Brain microvascular endothelial cell (primary cell): Measurements from ENCODE around the gene INAFM1.
A peak's percentile ranks its signal among the peaks of the same experiment; 100 is the strongest.

Experiments
- DNase-seq: peaks from one replicate; pipeline ENCODE4 v3.0.0-alpha.2; 2020
- H3K27ac ChIP-seq: fragments of 250-450 bp; sonication (Bioruptor Pico); 2 replicates; pipeline ENCODE4 v1.5.1; 2020; ENCODE audit warnings: mild to moderate bottlenecking, moderate library complexity
- H3K27me3 ChIP-seq: fragments of 250-450 bp; sonication (Bioruptor Pico); replicated peaks from 2 replicates; pipeline ENCODE4 v1.5.1; 2020; ENCODE audit warnings: mild to moderate bottlenecking
- H3K36me3 ChIP-seq: fragments of 250-450 bp; sonication (Bioruptor Pico); replicated peaks from 2 replicates; pipeline ENCODE4 v1.5.1; 2020; ENCODE audit warnings: mild to moderate bottlenecking
- H3K4me3 ChIP-seq: 2 replicates; pipeline ENCODE4 v1.5.1; 2011; ENCODE audit warnings: low read depth, mild to moderate bottlenecking, control low read depth, low read length, moderate library complexity
- in situ Hi-C: cut with HindIII; loops from 2 replicates; pipeline ENCODE4 v1.10.0; 2017; ENCODE audit warnings: low sequenced_read_pairs, low pct_ligation_motif_present
- TF ChIP-seq, protein P1 (sequence below): IDR thresholded peaks from 2 replicates; pipeline ENCODE4 v1.5.1; 2011; ENCODE audit warnings: low read depth, mild to moderate bottlenecking, moderate library complexity, low read length, control low read depth, inconsistent platforms; ENCODE audit errors: missing control alignments

Gene INAFM1

DNA sequence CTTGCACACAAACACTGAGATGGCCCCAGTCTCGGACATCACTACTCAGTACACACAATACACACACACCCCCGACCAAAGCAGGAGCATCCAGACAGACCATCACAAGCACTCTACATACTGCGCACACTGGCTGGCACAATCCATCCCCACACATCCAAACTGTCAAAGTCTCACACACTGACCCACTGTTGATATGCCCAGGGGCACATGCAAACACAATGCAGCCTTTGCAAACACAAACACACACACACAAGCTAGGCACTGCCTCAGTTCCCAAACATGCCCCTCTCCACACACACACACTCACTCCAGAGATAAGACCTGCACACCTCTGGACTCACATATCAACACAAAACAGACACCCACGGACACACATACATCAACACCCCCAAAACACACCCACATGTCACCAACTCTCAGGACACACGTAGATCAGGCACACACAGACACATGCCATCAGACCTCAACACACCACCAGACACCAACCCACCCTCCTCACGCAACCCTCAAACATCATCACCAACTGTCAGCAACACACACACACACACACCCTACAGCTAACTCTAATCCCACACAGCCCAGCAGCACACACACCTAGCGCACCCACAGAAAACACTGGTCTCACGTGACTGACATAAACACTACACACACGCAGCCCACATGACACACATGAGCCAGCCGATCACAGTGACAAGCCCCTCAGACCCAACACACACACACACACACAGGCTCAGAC is 45.6 kb upstream of the INAFM1 start:
- peak; percentile 36 for DNase-seq
- peaks cover 4% of the 10 kb centered on the region for H3K36me3 ChIP-seq
- peak overlapping the region; percentile 92 for H3K27ac ChIP-seq
- H3K27me3 ChIP-seq = no peaks in the 10 kb centered on the region
- TF ChIP-seq, protein P1, sequence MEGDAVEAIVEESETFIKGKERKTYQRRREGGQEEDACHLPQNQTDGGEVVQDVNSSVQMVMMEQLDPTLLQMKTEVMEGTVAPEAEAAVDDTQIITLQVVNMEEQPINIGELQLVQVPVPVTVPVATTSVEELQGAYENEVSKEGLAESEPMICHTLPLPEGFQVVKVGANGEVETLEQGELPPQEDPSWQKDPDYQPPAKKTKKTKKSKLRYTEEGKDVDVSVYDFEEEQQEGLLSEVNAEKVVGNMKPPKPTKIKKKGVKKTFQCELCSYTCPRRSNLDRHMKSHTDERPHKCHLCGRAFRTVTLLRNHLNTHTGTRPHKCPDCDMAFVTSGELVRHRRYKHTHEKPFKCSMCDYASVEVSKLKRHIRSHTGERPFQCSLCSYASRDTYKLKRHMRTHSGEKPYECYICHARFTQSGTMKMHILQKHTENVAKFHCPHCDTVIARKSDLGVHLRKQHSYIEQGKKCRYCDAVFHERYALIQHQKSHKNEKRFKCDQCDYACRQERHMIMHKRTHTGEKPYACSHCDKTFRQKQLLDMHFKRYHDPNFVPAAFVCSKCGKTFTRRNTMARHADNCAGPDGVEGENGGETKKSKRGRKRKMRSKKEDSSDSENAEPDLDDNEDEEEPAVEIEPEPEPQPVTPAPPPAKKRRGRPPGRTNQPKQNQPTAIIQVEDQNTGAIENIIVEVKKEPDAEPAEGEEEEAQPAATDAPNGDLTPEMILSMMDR = no peak
- H3K4me3 ChIP-seq = peak overlapping the region; percentile 86
- in situ Hi-C loops = no loop called here

DNA sequence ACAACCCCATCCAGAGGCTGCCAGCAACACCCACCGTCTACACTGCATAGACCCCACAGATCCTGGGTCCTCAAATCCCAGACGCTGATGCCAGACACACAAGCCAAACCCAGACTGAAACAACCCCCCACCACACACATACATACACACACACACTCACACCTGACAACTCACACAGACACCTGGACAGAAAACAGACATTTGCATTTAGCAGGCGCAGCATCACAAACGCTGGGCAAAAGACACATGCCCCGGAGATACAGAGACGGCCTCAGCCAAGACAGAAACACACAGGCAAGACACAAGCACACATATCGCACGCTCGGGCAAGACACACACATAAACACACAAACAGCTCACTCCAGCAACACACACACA is 45.0 kb upstream of the INAFM1 start:
- in situ Hi-C loops = no loop called here
- no peak for DNase-seq
- no peak overlapping the region for H3K27ac ChIP-seq
- H3K36me3 ChIP-seq = peaks cover 4% of the 10 kb centered on the region
- no peaks in the 10 kb centered on the region for H3K27me3 ChIP-seq
- TF ChIP-seq, protein P1 = no peak
- H3K4me3 ChIP-seq = peak overlapping the region; percentile 86

DNA sequence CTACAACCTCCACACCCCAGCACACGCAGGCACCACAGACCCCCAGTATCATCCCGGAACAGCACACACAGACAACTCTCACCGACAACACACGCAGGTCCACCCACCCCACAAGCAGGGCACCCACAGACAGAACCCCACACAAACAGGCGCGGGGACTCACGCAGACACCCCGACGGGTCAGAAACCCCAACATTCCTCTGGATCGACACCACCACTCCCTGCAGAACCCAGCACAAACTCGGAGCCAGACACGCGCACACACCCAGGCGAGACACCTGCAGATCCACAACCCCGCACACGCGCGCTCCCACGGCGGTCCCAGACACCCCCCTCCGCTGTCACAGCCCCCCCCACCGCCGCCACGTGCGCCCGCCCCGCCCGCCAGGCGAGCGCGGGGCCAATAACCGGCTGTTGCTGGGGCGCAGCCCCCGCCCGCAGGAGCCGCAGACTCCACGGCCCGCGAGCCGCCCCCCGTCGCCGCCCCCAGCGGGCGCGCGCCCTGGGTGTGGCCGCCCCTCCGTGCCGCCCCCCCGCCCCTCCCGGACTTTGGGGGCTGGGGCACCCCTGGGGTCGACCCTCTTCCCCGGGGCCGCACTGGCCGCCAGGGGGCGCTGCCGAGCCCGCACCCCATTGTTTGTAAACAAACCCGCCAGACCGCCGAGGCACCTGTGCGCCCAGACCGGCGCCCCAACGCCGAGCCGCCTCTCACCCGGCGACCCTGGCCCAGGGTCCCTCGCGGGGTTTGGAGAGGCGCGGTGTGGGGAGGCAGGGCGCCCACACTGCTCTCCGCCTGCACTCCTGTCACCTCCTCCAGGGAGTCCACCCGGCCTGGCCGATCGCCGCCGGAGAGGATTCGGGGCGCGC is 44.4 kb upstream of the INAFM1 start:
- TF ChIP-seq, protein P1 = peak; percentile 67
- DNase-seq = no peak
- in situ Hi-C loops = no loop called here
- Histone ChIP-seq H3K27ac (peak overlapping the region; percentile 63), H3K27me3 (no peaks in the 10 kb centered on the region), H3K36me3 (peaks cover 2% of the 10 kb centered on the region), H3K4me3 (peak overlapping the region; percentile 86)

DNA sequence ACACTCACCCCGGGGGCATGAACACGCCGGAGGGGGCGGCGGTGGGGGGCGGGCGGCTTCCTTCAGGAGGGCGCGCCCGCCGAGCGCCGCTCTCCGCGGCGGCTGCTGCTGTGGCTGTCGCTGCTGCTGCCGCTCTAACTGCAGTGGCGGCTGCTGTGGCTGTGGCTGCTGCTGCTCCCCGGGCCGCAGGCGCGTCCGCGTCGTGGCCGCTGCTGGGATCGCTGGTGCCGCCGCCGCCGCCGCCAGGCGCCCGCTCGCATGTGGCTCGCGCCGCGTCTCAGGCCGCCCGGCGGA is 43.8 kb upstream of the INAFM1 start, which contains the start of gene BBC3:
Gene BBC3, minus strand, starts transcription at position 279 of the 294 bp plus-strand sequence. CDS start 2,768 bp downstream, outside the sequence.
- in situ Hi-C loops = no loop called here
- H3K27me3 ChIP-seq = no peaks in the 10 kb centered on the region
- peak within 1 kb of the TSS; percentile 86 for H3K4me3 ChIP-seq
- no peak for DNase-seq
- no peaks in the 10 kb centered on the region for H3K36me3 ChIP-seq
- H3K27ac ChIP-seq = peak within 1 kb of the TSS; percentile 67
- TF ChIP-seq, protein P1 = no peak

DNA sequence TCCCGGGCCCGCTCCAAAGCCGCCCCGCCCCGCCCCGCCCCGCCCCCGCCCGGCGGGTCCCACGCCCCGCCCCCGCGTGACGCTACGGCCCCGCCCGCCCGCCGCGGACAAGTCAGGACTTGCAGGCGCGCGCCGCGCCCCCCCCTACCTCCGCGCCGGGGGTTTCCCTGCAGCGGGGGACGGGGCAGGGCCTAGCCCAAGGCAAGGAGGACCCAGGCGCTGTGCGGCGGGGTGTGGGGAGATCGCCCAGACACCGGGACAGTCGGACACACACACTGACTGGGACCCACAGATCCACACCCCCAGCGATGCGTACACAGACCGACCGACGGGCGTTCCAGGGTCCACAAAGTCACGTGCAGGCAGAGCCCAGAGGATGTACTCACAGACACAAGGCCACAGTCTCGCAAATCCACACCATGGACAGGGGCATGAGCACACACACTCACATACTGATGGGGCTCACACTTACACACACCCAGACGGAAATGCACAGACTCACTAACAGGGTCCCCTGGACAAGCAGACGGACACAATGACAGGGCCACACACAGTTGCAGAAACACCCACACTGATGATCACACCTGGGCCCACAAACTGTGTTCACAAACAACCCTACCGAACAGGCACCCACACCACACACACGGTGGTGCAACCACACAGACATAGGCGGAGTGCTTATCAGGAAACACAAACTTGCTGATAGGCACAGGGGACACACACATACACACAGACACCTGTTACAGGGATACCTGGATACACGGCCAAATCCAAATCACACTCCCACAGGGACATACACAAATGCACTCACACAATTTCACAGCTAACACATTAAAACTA is 43.2 kb upstream of the INAFM1 start:
- H3K4me3 ChIP-seq = peak overlapping the region; percentile 54
- in situ Hi-C loops = no loop called here
- H3K27ac ChIP-seq = peak overlapping the region; percentile 63
- TF ChIP-seq, protein P1 = no peak
- H3K36me3 ChIP-seq = no peaks in the 10 kb centered on the region
- peak; percentile 83 for DNase-seq
- H3K27me3 ChIP-seq = no peaks in the 10 kb centered on the region
